ENCODE measurements around the gene DECR2.
A peak's percentile ranks its signal among the peaks of the same experiment; 100 is the strongest.

The DECR2 gene

DNA sequence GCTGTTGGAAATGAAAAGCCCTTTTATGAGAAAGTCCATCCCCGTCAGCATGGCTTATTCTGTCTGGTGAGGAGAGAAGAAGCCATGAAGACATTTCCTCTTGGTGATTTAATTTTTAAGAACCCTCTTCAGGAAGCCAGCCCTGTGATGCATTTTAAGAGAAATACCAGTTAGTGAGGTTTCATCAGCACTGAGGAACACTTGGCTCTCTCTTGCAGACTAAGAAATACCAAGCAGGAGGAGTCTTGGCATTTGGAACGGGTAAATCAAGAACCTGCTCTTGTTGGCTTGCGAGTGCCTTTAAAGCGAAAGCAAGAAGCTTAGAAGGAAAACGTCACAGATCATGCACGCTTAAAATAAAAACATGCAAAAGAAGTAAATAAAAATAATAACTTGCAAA, 41.3 kb downstream of the DECR2 start:
- Histone ChIP-seq H3K9me3 (ENCODE audit: low read length) (no peaks in the 10 kb centered on the region), H3K4me1 (ENCODE audit: insufficient read depth, low read length) (no peaks in the 10 kb centered on the region), H3K27ac (ENCODE audit: low read depth, low read length) (no peak overlapping the region), H3K9ac (ENCODE audit: low read length) (no peak overlapping the region), H3K36me3 (ENCODE audit: insufficient read depth, low read length) (peaks cover 7% of the 10 kb centered on the region), H3K27me3 (ENCODE audit: control insufficient read depth in 1 of 2, insufficient read depth in 2 of 2, low read length in 2 of 2) (no peaks in the 10 kb centered on the region), H3K4me3 (ENCODE audit: low read depth in 1 of 2, low read length in 2 of 2) (no peak overlapping the region)

DNA sequence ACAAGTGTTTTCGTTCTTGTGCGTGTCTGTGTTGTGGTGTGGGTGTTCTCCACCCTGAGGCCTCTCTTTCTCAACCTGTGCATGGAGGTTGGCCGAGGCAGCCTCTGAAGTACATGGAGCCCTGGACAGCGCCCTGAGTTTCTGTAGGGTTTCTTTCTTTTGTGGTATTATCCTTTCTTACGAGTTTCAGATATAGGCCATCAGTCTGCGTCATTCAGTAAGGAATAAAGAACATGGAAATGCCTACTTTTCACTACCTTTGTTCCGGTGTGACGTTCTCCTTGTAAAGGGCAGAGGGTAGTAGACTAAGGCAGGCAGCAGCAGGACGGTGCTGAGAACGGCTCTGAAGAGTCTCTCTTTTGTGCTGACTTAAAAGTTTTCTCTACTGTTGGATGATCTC, 42.3 kb downstream of the DECR2 start:
- Histone ChIP-seq H3K4me1 (ENCODE audit: insufficient read depth, low read length) (no peaks in the 10 kb centered on the region), H3K27me3 (ENCODE audit: control insufficient read depth in 1 of 2, insufficient read depth in 2 of 2, low read length in 2 of 2) (no peaks in the 10 kb centered on the region), H3K9ac (ENCODE audit: low read length) (no peak overlapping the region), H3K9me3 (ENCODE audit: low read length) (no peaks in the 10 kb centered on the region), H3K36me3 (ENCODE audit: insufficient read depth, low read length) (peaks cover 5% of the 10 kb centered on the region), H3K4me3 (ENCODE audit: low read depth in 1 of 2, low read length in 2 of 2) (no peak overlapping the region), H3K27ac (ENCODE audit: low read depth, low read length) (no peak overlapping the region)

DNA sequence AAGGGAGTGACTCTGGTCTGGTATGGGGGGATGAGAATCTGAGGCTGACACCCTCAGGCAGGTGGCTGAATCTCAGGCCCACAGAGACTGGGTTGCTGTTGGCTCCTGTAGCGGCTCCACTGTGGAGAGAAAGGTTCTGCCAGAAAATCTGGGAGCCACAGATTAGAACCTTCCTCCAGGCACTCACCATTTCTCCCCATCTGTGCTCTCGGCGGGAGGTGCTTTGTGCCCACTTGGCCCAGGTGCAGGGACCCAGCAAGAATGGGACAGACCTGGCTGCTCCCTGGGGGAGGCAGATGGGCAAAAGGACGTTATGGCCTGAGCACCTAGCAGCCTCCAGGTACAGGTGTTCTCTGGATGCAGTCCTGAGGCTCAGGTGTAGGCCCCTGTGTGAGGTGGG, 43.9 kb downstream of the DECR2 start:
- Histone ChIP-seq H3K36me3 (ENCODE audit: insufficient read depth, low read length) (no peaks in the 10 kb centered on the region), H3K4me1 (ENCODE audit: insufficient read depth, low read length) (no peaks in the 10 kb centered on the region), H3K27ac (ENCODE audit: low read depth, low read length) (no peak overlapping the region), H3K9me3 (ENCODE audit: low read length) (no peaks in the 10 kb centered on the region), H3K9ac (ENCODE audit: low read length) (no peak overlapping the region), H3K27me3 (ENCODE audit: control insufficient read depth in 1 of 2, insufficient read depth in 2 of 2, low read length in 2 of 2) (no peaks in the 10 kb centered on the region), H3K4me3 (ENCODE audit: low read depth in 1 of 2, low read length in 2 of 2) (no peak overlapping the region)

DNA sequence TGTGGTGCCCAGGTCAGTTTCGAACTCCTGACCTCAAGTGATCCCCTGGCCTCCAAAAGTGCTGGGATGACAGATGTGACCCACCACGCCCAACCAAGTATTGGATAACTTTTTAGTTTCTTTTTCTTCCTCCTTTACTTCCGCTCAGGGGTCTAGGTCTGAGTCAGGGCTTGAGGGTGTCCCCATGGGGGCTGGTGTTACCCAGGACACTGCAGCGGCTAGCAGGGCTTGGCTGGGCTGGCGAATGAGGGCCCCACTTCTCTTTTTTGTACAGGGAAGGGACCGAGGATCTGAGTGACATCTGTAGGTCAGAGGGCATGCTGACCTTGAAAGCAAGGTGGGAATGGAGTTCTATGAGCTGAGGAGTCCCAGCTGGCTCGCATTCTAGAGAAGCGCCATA, 48.7 kb downstream of the DECR2 start:
- Histone ChIP-seq H3K4me3 (ENCODE audit: low read depth in 1 of 2, low read length in 2 of 2) (no peak overlapping the region), H3K36me3 (ENCODE audit: insufficient read depth, low read length) (no peaks in the 10 kb centered on the region), H3K9ac (ENCODE audit: low read length) (no peak overlapping the region), H3K4me1 (ENCODE audit: insufficient read depth, low read length) (no peaks in the 10 kb centered on the region), H3K27ac (ENCODE audit: low read depth, low read length) (no peak overlapping the region), H3K9me3 (ENCODE audit: low read length) (no peaks in the 10 kb centered on the region), H3K27me3 (ENCODE audit: control insufficient read depth in 1 of 2, insufficient read depth in 2 of 2, low read length in 2 of 2) (no peaks in the 10 kb centered on the region)

DNA sequence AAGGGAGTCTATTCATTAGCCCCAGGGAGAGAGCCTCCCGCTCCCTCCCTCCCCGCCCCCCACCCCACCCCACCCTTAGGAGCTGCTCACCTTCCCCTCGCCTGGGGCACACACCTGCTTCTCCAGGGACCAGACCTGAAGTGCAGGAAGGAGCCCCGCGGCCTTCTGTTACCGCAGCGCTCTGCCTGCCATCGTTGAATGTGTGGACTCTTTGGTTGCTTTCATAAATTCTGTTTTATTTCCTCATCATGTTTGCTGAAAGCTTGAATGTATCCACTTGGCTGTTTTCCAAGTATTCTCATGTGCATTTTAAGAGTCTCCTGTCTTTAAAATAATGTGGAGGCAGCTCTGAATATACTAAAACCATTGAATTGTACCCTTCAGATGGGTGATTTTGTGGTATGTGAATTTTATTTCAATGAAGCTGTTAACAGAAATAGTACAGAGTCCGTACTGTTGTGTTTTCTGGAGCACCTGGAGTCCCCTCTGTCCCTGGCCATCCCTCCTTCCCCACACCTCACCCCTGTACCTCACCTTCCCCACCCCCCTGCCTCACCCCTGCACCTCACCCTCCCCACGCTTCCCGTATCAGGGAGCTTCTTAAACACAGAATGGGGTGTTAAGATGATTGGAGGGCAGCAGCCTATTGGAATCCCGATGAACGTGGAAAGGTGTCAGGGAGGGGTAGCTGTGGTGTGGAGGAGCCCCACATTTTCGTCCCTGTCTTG, 49.3 kb downstream of the DECR2 start:
- Histone ChIP-seq H3K4me3 (ENCODE audit: low read depth in 1 of 2, low read length in 2 of 2) (no peak overlapping the region), H3K36me3 (ENCODE audit: insufficient read depth, low read length) (no peaks in the 10 kb centered on the region), H3K9ac (ENCODE audit: low read length) (no peak overlapping the region), H3K27me3 (ENCODE audit: control insufficient read depth in 1 of 2, insufficient read depth in 2 of 2, low read length in 2 of 2) (no peaks in the 10 kb centered on the region), H3K9me3 (ENCODE audit: low read length) (no peaks in the 10 kb centered on the region), H3K27ac (ENCODE audit: low read depth, low read length) (no peak overlapping the region), H3K4me1 (ENCODE audit: insufficient read depth, low read length) (no peaks in the 10 kb centered on the region)

DNA sequence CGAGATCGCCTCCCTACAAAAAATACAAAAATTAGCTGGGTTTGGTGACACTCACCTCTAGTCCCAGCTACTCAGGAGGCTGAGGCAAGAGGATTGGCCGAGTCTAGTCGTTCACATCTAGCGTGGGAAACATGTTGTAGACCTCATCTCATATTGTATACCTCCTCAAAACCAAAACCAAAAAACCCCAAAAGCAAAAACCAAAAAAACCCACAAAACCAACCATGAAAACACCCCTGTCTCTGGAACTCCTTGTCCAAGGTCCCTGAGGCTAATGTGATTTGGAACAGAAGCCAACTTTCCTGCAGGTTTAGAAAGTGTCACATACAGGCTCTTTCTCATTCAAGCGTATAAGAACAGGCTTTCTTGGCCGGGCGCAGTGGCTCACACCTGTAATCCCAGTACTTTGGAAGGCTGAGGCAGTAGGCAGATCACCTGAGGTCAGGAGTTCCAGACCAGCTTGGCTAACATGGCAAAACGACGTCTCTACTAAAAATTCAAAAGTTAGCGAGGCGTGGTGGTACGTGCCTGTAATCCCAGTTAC, 52.8 kb downstream of the DECR2 start:
- Histone ChIP-seq H3K4me1 (ENCODE audit: insufficient read depth, low read length) (peaks cover 13% of the 10 kb centered on the region), H3K9me3 (ENCODE audit: low read length) (no peaks in the 10 kb centered on the region), H3K4me3 (ENCODE audit: low read depth in 1 of 2, low read length in 2 of 2) (no peak overlapping the region), H3K9ac (ENCODE audit: low read length) (no peak overlapping the region), H3K27ac (ENCODE audit: low read depth, low read length) (no peak overlapping the region), H3K36me3 (ENCODE audit: insufficient read depth, low read length) (no peaks in the 10 kb centered on the region), H3K27me3 (ENCODE audit: control insufficient read depth in 1 of 2, insufficient read depth in 2 of 2, low read length in 2 of 2) (no peaks in the 10 kb centered on the region)

DNA sequence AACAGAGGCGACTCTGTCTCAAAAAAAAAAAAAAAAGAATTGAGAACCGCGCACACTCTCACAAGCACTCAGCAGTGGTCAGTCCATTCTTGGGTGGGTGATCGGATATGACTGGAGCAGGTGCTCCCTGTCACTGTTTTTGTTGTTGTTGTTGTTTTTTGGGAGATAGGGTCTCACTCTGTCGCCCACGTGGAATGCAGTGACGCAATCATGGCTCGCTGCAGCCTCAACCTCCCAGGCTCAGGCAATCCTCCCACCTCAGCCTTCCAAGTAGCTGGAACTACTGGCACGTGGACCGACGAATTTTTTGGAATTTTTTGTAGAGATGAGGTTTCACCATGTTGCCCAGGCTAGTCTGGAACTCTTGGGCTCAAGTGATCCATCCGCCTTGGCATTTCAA, 53.8 kb downstream of the DECR2 start:
- Histone ChIP-seq H3K27me3 (ENCODE audit: control insufficient read depth in 1 of 2, insufficient read depth in 2 of 2, low read length in 2 of 2) (no peaks in the 10 kb centered on the region), H3K9me3 (ENCODE audit: low read length) (no peaks in the 10 kb centered on the region), H3K4me3 (ENCODE audit: low read depth in 1 of 2, low read length in 2 of 2) (no peak overlapping the region), H3K36me3 (ENCODE audit: insufficient read depth, low read length) (no peaks in the 10 kb centered on the region), H3K27ac (ENCODE audit: low read depth, low read length) (no peak overlapping the region), H3K9ac (ENCODE audit: low read length) (no peak overlapping the region), H3K4me1 (ENCODE audit: insufficient read depth, low read length) (peaks cover 13% of the 10 kb centered on the region)

DNA sequence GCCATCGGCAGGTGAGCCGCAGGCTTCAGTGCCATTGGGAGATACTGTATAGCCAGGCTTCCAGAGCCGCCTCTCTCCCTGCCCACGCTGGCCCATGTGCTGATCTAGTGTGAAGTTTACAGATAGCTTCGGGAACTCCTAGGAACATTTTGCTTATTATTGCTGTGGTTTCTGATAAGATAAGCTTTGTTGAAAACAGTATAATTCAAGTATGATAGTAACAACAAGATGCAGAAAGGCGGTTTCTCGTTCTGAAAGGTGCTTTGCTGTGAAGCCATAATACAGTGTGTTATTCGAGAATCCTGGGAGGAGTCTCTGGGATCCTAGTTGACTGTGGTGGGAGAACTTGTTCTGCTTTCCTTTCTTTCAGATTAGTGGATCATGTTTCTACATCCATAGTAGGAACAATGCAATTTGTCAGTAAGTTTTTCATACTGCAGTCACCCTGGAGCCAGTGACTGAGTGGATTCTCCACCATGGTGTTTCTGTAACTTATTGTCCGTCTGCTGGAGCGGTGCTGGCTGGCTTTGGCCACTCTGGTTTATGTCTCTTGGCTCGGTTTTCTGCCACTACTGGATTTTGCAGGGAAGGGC, 55.3 kb downstream of the DECR2 start:
- Histone ChIP-seq H3K4me1 (ENCODE audit: insufficient read depth, low read length) (peaks cover 13% of the 10 kb centered on the region), H3K27me3 (ENCODE audit: control insufficient read depth in 1 of 2, insufficient read depth in 2 of 2, low read length in 2 of 2) (no peaks in the 10 kb centered on the region), H3K27ac (ENCODE audit: low read depth, low read length) (peak overlapping the region; percentile 7), H3K36me3 (ENCODE audit: insufficient read depth, low read length) (peaks cover 5% of the 10 kb centered on the region), H3K9me3 (ENCODE audit: low read length) (no peaks in the 10 kb centered on the region), H3K9ac (ENCODE audit: low read length) (no peak overlapping the region), H3K4me3 (ENCODE audit: low read depth in 1 of 2, low read length in 2 of 2) (no peak overlapping the region)

DNA sequence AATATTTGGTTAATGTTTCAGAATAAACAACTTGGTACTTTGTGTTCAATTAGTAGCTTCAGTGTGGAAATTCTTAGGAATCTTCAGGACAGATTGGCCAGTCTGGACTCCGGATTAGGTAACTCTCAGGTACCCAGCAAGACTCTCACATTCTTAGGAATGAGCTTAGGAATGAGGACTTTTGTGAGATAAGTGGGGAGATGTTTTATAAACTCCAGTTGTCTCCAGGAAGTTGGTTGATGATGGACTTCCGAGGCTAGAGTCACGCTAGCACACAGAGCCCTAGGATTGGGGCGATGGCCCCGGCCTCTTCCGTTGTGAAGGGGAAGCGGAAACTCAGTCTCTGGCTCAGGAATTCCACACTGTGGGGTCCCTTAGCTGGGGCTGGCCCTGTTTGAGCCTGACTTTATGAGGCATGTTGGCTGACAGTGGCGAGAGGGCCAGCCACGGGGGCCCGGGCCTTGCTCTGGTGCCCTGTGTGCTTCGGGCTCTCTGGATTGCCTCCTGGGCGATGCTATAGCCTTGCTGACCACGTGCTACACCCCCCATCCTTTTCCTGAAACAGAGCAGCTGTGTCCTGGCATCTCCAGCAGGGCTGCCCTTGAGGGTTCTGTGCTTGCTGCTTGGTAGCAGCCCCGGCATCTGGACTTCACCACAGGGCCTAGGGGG, 56.2 kb downstream of the DECR2 start:
- Histone ChIP-seq H3K27ac (ENCODE audit: low read depth, low read length) (no peak overlapping the region), H3K9ac (ENCODE audit: low read length) (no peak overlapping the region), H3K27me3 (ENCODE audit: control insufficient read depth in 1 of 2, insufficient read depth in 2 of 2, low read length in 2 of 2) (no peaks in the 10 kb centered on the region), H3K4me3 (ENCODE audit: low read depth in 1 of 2, low read length in 2 of 2) (no peak overlapping the region), H3K9me3 (ENCODE audit: low read length) (no peaks in the 10 kb centered on the region), H3K4me1 (ENCODE audit: insufficient read depth, low read length) (peaks cover 13% of the 10 kb centered on the region), H3K36me3 (ENCODE audit: insufficient read depth, low read length) (peaks cover 10% of the 10 kb centered on the region)

DNA sequence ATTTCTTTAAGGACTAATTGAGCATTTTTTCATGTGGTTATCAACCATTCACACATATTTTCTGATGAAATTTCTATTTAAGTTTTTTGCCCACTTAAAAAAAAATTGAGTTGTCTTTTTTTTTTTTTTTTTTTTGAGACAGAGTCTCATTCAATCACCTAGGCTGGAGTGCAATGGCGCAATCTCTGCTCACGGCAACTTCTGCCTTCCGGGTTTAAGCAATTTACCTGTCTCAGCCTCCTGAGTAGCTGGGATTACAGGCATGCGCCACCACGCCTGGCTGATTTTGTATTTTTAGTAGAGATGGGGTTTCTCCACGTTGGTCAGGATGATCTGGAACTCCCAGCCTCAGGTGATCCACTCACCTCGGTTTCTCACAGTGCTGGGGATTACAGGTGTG, 58.1 kb downstream of the DECR2 start:
- no peak overlapping the region for H3K4me3 ChIP-seq (ENCODE audit: low read depth in 1 of 2, low read length in 2 of 2)
- no peak overlapping the region for H3K9ac ChIP-seq (ENCODE audit: low read length)
- peaks cover 12% of the 10 kb centered on the region for H3K36me3 ChIP-seq (ENCODE audit: insufficient read depth, low read length)
- H3K27ac ChIP-seq (ENCODE audit: low read depth, low read length) = no peak overlapping the region
- H3K27me3 ChIP-seq (ENCODE audit: control insufficient read depth in 1 of 2, insufficient read depth in 2 of 2, low read length in 2 of 2) = no peaks in the 10 kb centered on the region
- peaks cover 13% of the 10 kb centered on the region for H3K4me1 ChIP-seq (ENCODE audit: insufficient read depth, low read length)
- H3K9me3 ChIP-seq (ENCODE audit: low read length) = no peaks in the 10 kb centered on the region

DNA sequence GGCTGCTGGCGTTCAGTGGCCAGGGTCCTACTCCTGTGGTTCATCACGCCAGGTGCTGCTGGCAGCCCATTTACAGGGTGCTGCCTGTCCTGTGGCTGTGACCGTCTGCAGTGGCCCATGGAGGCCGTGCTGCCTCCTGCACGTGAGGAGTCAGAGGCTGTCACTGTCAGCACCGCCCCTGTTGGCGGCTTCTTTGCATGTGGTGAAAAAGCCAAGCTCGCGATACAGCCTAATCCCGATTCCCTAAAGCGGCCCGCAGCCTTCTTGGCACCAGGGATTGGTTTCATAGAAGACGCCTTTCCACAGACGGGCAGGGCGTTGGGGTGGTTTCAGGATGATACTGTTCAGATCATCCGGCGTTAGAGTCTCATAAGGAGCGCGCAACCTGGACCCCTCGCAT, 59.1 kb downstream of the DECR2 start:
- no peaks in the 10 kb centered on the region for H3K27me3 ChIP-seq (ENCODE audit: control insufficient read depth in 1 of 2, insufficient read depth in 2 of 2, low read length in 2 of 2)
- H3K9me3 ChIP-seq (ENCODE audit: low read length) = no peaks in the 10 kb centered on the region
- H3K36me3 ChIP-seq (ENCODE audit: insufficient read depth, low read length) = peaks cover 12% of the 10 kb centered on the region
- peaks cover 13% of the 10 kb centered on the region for H3K4me1 ChIP-seq (ENCODE audit: insufficient read depth, low read length)
- H3K4me3 ChIP-seq (ENCODE audit: low read depth in 1 of 2, low read length in 2 of 2) = no peak overlapping the region
- H3K27ac ChIP-seq (ENCODE audit: low read depth, low read length) = no peak overlapping the region
- no peak overlapping the region for H3K9ac ChIP-seq (ENCODE audit: low read length)

Measured in muscle layer of colon (tissue), 2 donors.